HG02798 (cell line): ENCODE data around the gene ATP8B1.
A peak's percentile ranks its signal among the peaks of the same experiment; 100 is the strongest.

Experiments
- ATAC-seq: cut with Tn5 transposase; IDR thresholded peaks from one replicate; pipeline ENCODE4 v1.9.1; 2021; ENCODE audit warnings: mild to moderate bottlenecking; ENCODE audit not compliant: unreplicated experiment, poor library complexity

The ATP8B1 gene

DNA sequence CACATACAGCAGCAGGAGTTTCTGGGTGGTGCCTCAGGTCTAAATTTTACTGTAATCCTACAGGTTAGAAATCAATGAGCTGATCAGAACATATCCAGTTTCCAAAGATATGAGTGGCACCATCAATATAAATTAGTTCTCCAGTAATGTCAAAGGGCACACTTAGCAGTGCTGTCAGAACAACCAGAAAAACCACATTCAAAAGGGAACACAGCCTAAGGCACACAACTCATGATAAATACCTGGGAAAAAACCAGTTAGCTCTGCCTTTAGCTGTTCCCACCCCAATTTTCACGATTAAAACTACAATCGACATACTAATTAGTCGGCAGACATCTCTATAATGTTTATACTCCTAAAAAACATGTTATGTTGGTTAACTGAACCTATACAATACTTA is 31.5 kb downstream of the ATP8B1 start:
- no peak for ATAC-seq

DNA sequence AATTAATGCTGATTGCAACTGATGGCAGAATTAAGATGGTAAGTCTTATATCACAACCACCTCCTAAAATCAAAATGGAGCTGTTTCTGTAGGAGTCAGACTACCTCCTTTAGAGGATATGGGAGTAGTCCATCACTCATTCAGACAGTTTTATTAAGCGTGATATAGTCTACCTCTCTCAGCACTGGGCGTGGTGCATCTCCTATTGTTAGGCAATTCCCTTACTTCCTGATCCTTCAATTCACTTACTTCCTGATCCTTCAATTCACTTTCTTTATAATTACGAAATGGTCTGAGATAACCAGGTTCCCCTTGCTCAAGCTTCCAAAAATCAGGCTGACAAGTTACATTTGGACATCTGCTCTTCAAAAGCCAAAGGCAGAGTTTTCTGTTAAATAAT is 31.9 kb downstream of the ATP8B1 start:
- no peak for ATAC-seq

GRCh38 chr18:57768537-57769326 is 34.4 kb downstream of the ATP8B1 start:
- ATAC-seq = no peak

GRCh38 chr18:57767259-57768050 is 35.7 kb downstream of the ATP8B1 start:
- ATAC-seq = no peak

DNA sequence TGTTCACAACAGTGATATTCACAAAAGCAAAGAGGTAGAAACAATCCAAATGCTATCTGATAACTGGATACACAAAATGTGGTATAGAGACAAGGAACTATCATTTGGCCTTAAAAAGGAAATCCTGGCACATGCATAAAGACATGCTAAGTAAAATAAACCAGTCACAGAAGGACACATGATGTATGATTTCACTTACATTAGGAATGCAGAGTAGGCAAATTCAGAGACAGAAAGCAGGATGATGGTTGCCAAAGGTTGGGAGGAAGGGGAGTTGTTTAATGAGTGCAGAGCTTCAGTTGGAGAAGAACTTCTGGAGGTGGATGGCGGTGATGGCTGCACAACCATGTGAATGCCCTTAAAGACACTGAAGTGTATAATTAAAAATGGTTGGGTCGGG is 38.1 kb downstream of the ATP8B1 start:
- ATAC-seq = no peak

DNA sequence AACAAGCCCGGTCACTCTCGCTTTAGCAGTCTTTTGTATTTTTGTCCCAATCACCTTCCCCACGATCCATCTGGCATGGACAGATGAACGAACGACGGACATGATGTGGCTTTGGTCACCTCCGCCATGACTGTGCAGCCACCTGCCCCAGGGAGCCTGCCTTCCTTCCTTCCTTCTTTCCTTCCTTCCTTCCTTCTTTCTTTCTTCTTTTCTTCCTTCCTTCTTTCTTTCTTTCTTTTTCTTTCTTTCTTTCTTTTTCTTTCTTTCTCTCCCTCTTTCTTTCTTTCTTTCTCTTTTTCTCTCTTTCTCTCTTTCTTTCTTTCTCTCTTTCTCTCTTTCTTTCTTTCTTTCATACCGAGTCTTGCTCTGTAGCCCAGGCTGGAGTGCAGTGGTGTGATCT is 39.0 kb downstream of the ATP8B1 start:
- no peak for ATAC-seq

DNA sequence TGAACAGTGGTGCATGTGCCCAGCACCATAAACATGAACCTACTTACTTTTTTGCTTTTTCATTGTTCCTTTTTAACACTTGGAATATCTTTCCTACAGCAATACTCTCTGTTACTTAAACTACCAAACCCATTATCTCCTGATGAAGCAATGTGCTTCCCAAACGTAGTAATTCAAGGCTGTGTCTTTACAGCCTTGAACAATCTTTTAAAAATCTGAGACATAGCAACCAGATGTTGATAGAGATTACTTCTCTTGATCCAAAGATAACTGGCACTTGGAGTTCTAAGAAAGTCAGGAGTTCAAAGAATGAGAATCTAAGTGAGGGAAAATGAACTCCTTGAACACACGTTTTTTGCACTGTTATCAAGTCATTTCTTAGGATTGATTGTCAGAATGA is 40.4 kb downstream of the ATP8B1 start:
- ATAC-seq = no peak

GRCh38 chr18:57759650-57760049 is 43.5 kb downstream of the ATP8B1 start:
- no peak for ATAC-seq

- ATAC-seq = no peak
Measured at GRCh38 chr18:57755473-57756067, 47.5 kb downstream of the ATP8B1 start.

GRCh38 chr18:57754577-57755338 is 48.4 kb downstream of the ATP8B1 start:
- peak; percentile 92 for ATAC-seq

GRCh38 chr18:57753063-57753462 is 50.1 kb downstream of the ATP8B1 start:
- no peak for ATAC-seq

DNA sequence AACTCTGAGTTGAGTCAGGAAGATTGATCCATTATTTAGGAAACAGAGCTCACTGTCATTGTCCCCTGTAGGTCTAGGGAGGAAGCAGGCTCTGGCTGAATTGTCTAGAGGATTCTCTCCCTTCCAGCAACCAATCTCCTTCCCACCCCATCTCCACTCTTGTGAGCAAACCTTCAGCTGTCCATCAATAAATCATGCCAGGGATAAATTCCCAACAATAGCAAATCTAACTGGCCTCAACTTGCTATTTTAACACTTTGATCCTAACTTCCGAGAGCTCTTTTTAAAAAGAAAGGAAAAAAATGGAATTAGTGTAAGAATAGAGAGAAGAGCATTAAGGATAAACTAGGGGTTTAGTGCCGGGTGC is 53.5 kb downstream of the ATP8B1 start:
- ATAC-seq = no peak

DNA sequence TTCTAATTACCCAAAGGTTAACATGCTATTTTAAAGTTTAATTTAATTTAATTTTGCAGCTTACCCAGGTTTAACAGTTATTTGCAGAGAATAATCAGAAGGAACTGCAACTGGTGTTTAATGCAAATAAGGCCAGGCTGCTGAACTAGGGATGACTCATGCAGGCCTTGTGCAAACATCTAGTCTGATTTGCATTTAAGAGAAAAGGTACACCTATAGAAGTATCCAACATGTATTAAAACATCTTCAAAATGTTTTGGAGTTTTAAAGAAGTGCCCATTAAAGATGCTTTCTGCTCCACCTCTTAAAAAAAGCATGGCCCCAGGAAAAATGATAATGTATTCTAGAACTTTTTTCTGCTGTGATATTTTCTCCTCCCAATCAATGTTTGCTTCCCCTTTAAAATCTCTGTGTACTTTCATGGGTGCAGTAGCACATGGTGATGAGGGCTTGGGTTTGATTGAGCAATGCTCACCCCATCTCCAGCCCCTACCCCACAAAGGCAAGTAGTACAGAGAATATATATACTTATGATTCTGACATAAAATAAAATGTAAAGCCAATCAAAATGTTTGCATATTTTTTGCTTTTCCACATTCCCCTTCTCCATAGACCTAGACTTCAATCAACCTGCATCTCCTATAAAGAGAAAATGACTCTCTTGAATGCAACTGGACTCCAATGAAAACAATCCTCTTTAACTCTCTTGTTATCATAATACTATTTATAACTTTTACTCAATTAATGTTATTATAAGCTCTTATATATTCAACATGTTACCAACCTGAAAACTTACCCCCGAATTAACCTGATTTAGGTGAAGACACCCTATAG is 54.1 kb downstream of the ATP8B1 start:
- peak; percentile 93 for ATAC-seq

GRCh38 chr18:57747809-57748680 is 55.1 kb downstream of the ATP8B1 start:
- no peak for ATAC-seq

- no peak for ATAC-seq
Measured at GRCh38 chr18:57744211-57744694, 58.9 kb downstream of the ATP8B1 start.

DNA sequence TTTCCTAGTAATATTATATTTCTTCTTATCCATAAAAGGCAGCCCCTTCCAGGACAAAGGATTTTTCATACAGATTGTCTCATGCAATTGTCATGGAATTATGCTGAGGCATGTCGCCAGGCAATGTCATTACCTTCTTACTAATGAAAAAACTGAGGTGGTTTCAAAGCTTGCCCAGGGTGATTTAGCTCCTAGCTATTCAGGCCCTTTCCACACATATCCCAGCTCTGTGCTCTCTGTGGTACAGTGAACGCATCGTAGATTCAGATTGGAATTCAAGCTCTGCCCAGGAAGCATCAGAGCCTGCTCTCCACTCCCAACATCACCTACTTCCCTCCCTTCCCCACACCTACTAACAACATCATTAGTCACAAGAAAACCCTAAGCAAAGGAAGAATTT is 60.1 kb downstream of the ATP8B1 start:
- ATAC-seq = no peak

DNA sequence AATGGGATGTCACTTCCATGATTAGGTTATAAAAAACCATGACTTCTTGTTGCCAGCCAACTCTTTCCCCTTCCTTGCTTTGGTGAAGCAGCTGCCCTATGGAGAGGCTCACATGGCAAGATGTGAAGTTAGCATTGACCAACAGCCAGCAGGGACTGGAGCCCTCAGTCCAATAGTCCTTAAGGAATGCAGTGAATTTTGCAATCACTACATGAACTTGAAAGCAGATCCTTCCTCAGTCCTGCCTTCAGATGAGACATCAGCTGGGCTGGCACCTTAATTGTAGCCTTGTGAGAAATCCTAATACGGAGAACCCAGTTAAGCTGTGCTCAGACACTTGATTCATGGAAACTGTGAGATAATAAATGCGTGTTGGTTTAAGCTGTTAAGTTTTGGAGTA is 61.8 kb downstream of the ATP8B1 start:
- no peak for ATAC-seq

DNA sequence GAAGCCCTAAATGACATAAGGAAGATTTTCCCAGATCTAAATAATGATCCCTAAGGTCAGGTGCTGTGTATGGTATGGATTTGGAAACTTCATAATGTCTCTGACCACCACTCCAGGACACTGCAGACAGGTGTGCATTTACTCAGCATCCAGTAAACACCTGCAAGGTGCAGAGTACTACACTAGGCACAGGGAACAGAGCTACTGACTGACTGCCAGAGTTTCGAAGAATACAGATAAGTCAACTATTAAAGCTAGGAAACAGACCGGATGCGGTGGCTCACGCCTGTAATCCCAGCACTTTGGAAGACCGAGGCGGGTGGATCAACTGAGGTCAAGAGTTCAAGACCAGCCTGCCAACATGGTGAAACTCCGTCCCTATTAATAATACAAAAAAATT is 65.0 kb downstream of the ATP8B1 start:
- no peak for ATAC-seq
